Measurements from ENCODE around the gene SLC24A5.

- TF ChIP-seq SIN3A (IDR thresholded peaks at IDR 0.05; ENCODE audit: borderline replicate concordance, insufficient read depth, low read depth, low read length) = no peak
- TF ChIP-seq, protein P1, sequence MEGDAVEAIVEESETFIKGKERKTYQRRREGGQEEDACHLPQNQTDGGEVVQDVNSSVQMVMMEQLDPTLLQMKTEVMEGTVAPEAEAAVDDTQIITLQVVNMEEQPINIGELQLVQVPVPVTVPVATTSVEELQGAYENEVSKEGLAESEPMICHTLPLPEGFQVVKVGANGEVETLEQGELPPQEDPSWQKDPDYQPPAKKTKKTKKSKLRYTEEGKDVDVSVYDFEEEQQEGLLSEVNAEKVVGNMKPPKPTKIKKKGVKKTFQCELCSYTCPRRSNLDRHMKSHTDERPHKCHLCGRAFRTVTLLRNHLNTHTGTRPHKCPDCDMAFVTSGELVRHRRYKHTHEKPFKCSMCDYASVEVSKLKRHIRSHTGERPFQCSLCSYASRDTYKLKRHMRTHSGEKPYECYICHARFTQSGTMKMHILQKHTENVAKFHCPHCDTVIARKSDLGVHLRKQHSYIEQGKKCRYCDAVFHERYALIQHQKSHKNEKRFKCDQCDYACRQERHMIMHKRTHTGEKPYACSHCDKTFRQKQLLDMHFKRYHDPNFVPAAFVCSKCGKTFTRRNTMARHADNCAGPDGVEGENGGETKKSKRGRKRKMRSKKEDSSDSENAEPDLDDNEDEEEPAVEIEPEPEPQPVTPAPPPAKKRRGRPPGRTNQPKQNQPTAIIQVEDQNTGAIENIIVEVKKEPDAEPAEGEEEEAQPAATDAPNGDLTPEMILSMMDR (IDR thresholded peaks at IDR 0.05) = no peak
- TF ChIP-seq, protein P2, sequence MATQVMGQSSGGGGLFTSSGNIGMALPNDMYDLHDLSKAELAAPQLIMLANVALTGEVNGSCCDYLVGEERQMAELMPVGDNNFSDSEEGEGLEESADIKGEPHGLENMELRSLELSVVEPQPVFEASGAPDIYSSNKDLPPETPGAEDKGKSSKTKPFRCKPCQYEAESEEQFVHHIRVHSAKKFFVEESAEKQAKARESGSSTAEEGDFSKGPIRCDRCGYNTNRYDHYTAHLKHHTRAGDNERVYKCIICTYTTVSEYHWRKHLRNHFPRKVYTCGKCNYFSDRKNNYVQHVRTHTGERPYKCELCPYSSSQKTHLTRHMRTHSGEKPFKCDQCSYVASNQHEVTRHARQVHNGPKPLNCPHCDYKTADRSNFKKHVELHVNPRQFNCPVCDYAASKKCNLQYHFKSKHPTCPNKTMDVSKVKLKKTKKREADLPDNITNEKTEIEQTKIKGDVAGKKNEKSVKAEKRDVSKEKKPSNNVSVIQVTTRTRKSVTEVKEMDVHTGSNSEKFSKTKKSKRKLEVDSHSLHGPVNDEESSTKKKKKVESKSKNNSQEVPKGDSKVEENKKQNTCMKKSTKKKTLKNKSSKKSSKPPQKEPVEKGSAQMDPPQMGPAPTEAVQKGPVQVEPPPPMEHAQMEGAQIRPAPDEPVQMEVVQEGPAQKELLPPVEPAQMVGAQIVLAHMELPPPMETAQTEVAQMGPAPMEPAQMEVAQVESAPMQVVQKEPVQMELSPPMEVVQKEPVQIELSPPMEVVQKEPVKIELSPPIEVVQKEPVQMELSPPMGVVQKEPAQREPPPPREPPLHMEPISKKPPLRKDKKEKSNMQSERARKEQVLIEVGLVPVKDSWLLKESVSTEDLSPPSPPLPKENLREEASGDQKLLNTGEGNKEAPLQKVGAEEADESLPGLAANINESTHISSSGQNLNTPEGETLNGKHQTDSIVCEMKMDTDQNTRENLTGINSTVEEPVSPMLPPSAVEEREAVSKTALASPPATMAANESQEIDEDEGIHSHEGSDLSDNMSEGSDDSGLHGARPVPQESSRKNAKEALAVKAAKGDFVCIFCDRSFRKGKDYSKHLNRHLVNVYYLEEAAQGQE (IDR thresholded peaks at IDR 0.05; ENCODE audit: insufficient read depth in 1 of 2, low read depth in 2 of 2, low read length in 1 of 2) = no peak
These were observed 57.2 kb downstream of the SLC24A5 start, which contains the start of gene MYEF2 for GRCh38 chr15:48177766-48178647.

All from Panc1 (cell line).